CD4-positive, CD25-positive, alpha-beta regulatory T cell (primary cell): ENCODE results near the gene YBX2. TPM values are rescaled to one million over a fixed set of nuclear protein-coding genes. Genes with fewer than 3 reads are reported as not detected.

Experiments
- ATAC-seq, 2 donors: fragments of 150-1000 bp; cut with Tn5 transposase; one replicate each; pipeline ENCODE4 v1.10.0; 2021; ENCODE audit warnings: low read depth in 2 of 2, moderate number of reproducible peaks in 2 of 2, moderate library complexity in 1 of 2
- DNase-seq, 3 donors: peaks; one replicate each; pipeline versions ENCODE4 v3.0.0 to v3.0.0-alpha.2; 2012 to 2022; ENCODE audit warnings: mixed read lengths in 1 of 3
- H3K27ac ChIP-seq: one replicate; pipeline ENCODE4 v1.7.0; 2013; ENCODE audit warnings: mild to moderate bottlenecking, low read length; ENCODE audit not compliant: insufficient read depth, poor library complexity, severe bottlenecking
- H3K27me3 ChIP-seq: one replicate; pipeline ENCODE4 v1.7.0; 2013; ENCODE audit warnings: low read length; ENCODE audit not compliant: control insufficient read depth, insufficient read depth
- H3K36me3 ChIP-seq: one replicate; pipeline ENCODE4 v1.7.0; 2013; ENCODE audit warnings: mild to moderate bottlenecking, low read length, moderate library complexity; ENCODE audit not compliant: control insufficient read depth, insufficient read depth
- H3K4me1 ChIP-seq: 2 replicates; pipeline ENCODE4 v1.7.0; 2013; ENCODE audit warnings: mild to moderate bottlenecking, low read length; ENCODE audit not compliant: insufficient read depth, control insufficient read depth, poor library complexity, severe bottlenecking
- H3K4me3 ChIP-seq: one replicate; pipeline ENCODE4 v1.7.0; 2013; ENCODE audit warnings: low read depth, mild to moderate bottlenecking, low read length, moderate library complexity
- H3K9me3 ChIP-seq, 2 experiments: 1 replicate in 1 of 2; 2 replicates in 1 of 2; pipeline ENCODE4 v1.7.0; 2013; ENCODE audit warnings: low read length in 2 of 2, mild to moderate bottlenecking in 1 of 2, moderate library complexity in 1 of 2; ENCODE audit not compliant: control insufficient read depth in 2 of 2
- H3K27ac Mint-ChIP-seq, 3 donors: one replicate each; pipeline ENCODE4 v1.8.0; 2020 to 2022; ENCODE audit warnings: mild to moderate bottlenecking in 3 of 3, mixed read lengths in 3 of 3, moderate library complexity in 2 of 3
- H3K27me3 Mint-ChIP-seq: one replicate; pipeline ENCODE4 v1.8.0; 2022; ENCODE audit warnings: mild to moderate bottlenecking, mixed read lengths
- H3K36me3 Mint-ChIP-seq: one replicate; pipeline ENCODE4 v1.8.0; 2020; ENCODE audit warnings: mixed read lengths
- H3K4me1 Mint-ChIP-seq, 4 donors: one replicate each; pipeline ENCODE4 v1.8.0; 2020 to 2022; ENCODE audit warnings: mixed read lengths in 4 of 4, mild to moderate bottlenecking in 1 of 4
- H3K4me3 Mint-ChIP-seq, 4 donors: one replicate each; pipeline ENCODE4 v1.8.0; 2020 to 2022; ENCODE audit warnings: mild to moderate bottlenecking in 4 of 4, mixed read lengths in 4 of 4, moderate library complexity in 3 of 4
- H3K9me3 Mint-ChIP-seq, 7 donors: one replicate each; pipeline ENCODE4 v1.8.0; 2020 to 2022; ENCODE audit warnings: mixed read lengths in 7 of 7, mild to moderate bottlenecking in 3 of 7, moderate library complexity in 2 of 7
- polyA plus RNA-seq, 4 donors: library from polyadenylated mRNA; unstranded; fragments of 300-500 nt; fragmentation: Illumina TruSeq; gene quantifications; one replicate each; pipeline ENCODE4 v1.2.3, GENCODE V29; 2021
- total RNA-seq: library from RNA; stranded (reverse); gene quantifications from one replicate; pipeline ENCODE4 v1.2.3, GENCODE V29; 2022

Gene YBX2
- total and polyA plus RNA-seq, 5 donors from 2014 or later = not detected

DNA sequence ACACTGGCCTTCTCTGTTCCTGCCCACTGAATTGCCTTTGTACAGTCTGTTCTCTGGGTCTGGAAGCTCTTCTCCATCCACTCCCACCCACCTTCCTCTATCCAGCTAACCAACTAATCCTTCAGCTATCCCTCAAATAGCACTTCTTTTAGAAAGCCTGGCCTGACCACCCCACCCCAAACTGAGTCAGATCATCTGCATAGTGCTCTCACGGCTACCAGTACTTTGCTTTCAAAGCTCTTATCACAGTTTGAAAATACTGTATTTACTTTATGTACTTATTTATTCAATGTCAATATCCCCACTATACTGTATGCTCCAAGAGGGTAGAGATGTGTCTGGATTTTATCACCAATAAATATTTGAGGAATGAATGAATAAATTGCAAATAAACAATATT is 27.7 kb downstream of the YBX2 start:
- Histone ChIP-seq H3K4me3 (no peak overlapping the region), H3K9me3 (no peaks in the 10 kb centered on the region), H3K4me1 (peaks cover 19% of the 10 kb centered on the region), H3K27me3 (peaks cover 6% of the 10 kb centered on the region), H3K36me3 (no peaks in the 10 kb centered on the region), H3K27ac (no peak overlapping the region)
- Mint-ChIP-seq H3K27ac (peak overlapping the region in 2 of 3 donors; percentile 20 to 78), H3K4me1 (peaks cover 5 to 24% (median 12%) of the 10 kb centered on the region in 4 donors), H3K27me3 (peaks cover 41% of the 10 kb centered on the region), H3K4me3 (peak overlapping the region in 1 of 4 donors; percentile 67), H3K36me3 (no peaks in the 10 kb centered on the region), H3K9me3 (peaks cover 0 to 2% (median 0%) of the 10 kb centered on the region in 7 donors)
- DNase-seq = no peak
- ATAC-seq = no peak

DNA sequence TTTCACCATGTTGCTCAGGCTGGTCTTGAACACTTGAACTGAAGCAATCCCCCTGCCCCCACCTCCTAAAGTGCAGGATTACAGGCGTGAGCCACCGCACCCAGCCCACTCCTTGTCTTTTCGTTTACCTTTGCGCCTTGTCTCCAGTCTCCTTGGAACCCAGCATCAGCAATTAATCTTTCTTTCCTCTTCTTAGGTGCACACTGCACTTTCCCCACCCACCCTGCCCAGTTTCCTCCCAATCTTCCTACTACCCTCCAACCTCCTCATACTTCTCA is 30.7 kb downstream of the YBX2 start:
- Mint-ChIP-seq H3K9me3 (peaks cover 0 to 2% (median 0%) of the 10 kb centered on the region in 7 donors), H3K27ac (no peak overlapping the region), H3K36me3 (no peaks in the 10 kb centered on the region), H3K4me1 (peaks cover 5 to 32% (median 13%) of the 10 kb centered on the region in 4 donors), H3K4me3 (peak overlapping the region; percentile 27 to 90 (median 66)), H3K27me3 (peaks cover 33% of the 10 kb centered on the region)
- Histone ChIP-seq H3K4me3 (no peak overlapping the region), H3K27ac (no peak overlapping the region), H3K36me3 (peaks cover 5% of the 10 kb centered on the region), H3K27me3 (peaks cover 6% of the 10 kb centered on the region), H3K4me1 (peaks cover 34% of the 10 kb centered on the region), H3K9me3 (no peaks in the 10 kb centered on the region)
- DNase-seq (no peak), ATAC-seq (no peak)

- ATAC-seq (peak in 1 of 2 donors; percentile 26), DNase-seq (no peak)
- Histone ChIP-seq H3K36me3 (peaks cover 6% of the 10 kb centered on the region), H3K4me1 (peaks cover 34% of the 10 kb centered on the region), H3K27ac (no peak overlapping the region), H3K9me3 (no peaks in the 10 kb centered on the region), H3K4me3 (no peak overlapping the region), H3K27me3 (peaks cover 6% of the 10 kb centered on the region)
- no peaks in the 10 kb centered on the region for H3K36me3 Mint-ChIP-seq
- H3K27me3 Mint-ChIP-seq = peaks cover 33% of the 10 kb centered on the region
- peaks cover 0 to 2% (median 0%) of the 10 kb centered on the region in 7 donors for H3K9me3 Mint-ChIP-seq
- H3K27ac Mint-ChIP-seq = peak overlapping the region in 2 of 3 donors; percentile 26 to 42
- peak overlapping the region; percentile 58 to 90 (median 72) for H3K4me3 Mint-ChIP-seq
- peaks cover 5 to 32% (median 13%) of the 10 kb centered on the region in 4 donors for H3K4me1 Mint-ChIP-seq
Observed at GRCh38 chr17:7262935-7263800, 31.3 kb downstream of the YBX2 start.

DNA sequence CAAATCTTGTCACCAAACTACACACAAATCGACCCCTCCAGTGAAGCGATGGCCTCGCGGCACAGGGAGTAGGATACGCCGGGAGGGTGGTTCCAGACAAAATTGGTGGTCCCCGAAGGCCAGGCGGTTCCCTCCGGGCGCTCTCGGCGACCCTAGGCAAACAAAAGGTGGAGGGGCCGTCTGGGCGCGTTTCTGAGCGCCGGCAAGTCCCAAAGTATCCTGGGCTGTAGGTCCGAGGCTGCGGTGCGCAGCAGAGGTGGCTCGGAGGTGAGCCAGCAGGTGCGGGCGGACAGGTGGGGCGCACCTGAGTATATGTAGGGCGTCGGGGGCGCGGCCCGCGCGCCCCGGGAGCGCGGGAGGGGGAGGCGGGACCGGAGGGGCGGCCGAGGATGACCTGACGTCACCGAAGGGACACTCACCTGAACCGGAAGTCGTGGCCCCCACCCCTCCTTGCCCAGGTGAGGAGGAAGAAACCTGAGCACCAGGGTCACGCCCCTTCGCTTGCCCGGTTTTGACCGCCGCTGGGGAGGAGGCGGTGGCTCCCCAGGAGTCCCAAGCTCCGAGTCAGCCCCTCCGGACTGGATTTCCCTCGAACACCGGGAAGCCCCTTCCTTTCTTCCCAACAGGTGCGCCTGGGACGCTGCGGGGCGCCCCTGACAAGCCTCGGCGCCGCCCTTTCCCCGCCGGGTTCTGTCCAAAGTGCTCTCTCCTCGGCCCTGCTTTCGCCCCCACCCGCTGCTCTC is 32.1 kb downstream of the YBX2 start, which contains the start of gene CLDN7:
TSS of gene CLDN7 (minus strand) at position 287 of the 743 bp plus-strand sequence. CDS start 435 bp downstream, outside the sequence.
- Histone ChIP-seq H3K36me3 (peaks cover 7% of the 10 kb centered on the region), H3K9me3 (no peaks in the 10 kb centered on the region), H3K4me1 (peaks cover 34% of the 10 kb centered on the region), H3K4me3 (no peak within 1 kb of the TSS), H3K27me3 (peaks cover 6% of the 10 kb centered on the region), H3K27ac (no peak within 1 kb of the TSS)
- peaks cover 33% of the 10 kb centered on the region for H3K27me3 Mint-ChIP-seq
- H3K4me3 Mint-ChIP-seq = peak within 1 kb of the TSS; percentile 69 to 90 (median 74)
- ATAC-seq (no peak), DNase-seq (no peak)
- H3K36me3 Mint-ChIP-seq = no peaks in the 10 kb centered on the region
- peak within 1 kb of the TSS in 2 of 3 donors; percentile 26 to 42 for H3K27ac Mint-ChIP-seq
- peaks cover 5 to 32% (median 13%) of the 10 kb centered on the region in 4 donors for H3K4me1 Mint-ChIP-seq
- peaks cover 0 to 2% (median 0%) of the 10 kb centered on the region in 7 donors for H3K9me3 Mint-ChIP-seq

DNA sequence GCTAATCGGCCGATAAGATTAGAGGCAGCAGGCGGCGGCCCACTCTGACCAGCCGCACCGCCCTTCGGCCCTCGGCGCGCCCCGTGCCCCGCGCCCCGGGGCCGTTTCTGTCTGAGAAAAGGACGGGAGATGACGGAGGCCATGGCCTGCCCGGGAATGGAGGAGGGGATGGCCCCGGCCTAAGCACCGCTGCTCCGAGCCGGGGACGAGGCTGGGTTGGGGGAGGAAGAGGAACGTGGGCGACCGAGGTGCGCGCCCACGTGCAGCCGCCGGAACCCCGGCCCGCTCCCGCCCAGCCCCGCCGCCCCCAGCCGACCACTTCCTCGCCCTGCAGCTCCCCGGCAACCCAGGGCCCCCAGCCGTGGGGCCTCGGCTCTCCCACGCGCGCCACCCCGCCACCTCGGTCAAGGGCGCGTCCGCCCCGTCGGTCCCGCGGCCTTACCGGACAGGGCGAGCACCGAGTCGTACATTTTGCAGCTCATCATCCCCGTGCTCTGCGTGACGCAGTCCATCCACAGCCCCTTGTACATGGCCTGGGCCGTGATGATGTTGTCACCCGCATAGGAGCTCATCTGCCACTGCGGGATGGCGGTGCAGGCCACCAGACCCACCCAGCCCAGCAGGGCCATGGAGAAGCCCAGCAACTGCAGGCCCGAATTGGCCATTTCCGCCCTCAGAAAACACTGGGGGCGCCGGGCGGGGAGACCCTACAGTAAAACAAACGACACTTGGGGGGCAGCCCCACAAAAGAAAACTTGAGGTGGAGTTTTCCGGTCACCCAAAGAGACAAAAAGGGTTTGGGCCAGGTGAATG is 32.9 kb downstream of the YBX2 start:
- H3K9me3 ChIP-seq = no peaks in the 10 kb centered on the region
- H3K27me3 Mint-ChIP-seq = peaks cover 30% of the 10 kb centered on the region
- peaks cover 3% of the 10 kb centered on the region for H3K36me3 Mint-ChIP-seq
- H3K27ac Mint-ChIP-seq = no peak overlapping the region
- H3K27me3 ChIP-seq = peaks cover 6% of the 10 kb centered on the region
- H3K27ac ChIP-seq = peak overlapping the region; percentile 5
- peaks cover 5 to 31% (median 13%) of the 10 kb centered on the region in 4 donors for H3K4me1 Mint-ChIP-seq
- H3K4me3 ChIP-seq = no peak overlapping the region
- ATAC-seq = peak; percentile 52 to 66
- H3K4me3 Mint-ChIP-seq = peak overlapping the region; percentile 69 to 81 (median 74)
- peaks cover 34% of the 10 kb centered on the region for H3K4me1 ChIP-seq
- H3K36me3 ChIP-seq = peaks cover 13% of the 10 kb centered on the region
- DNase-seq = peak in 2 of 3 donors; percentile 33 to 52
- H3K9me3 Mint-ChIP-seq = no peaks in the 10 kb centered on the region

GRCh38 chr17:7260651-7261378 is 33.6 kb downstream of the YBX2 start:
- peaks cover 29% of the 10 kb centered on the region for H3K27me3 Mint-ChIP-seq
- H3K36me3 Mint-ChIP-seq = peaks cover 7% of the 10 kb centered on the region
- Histone ChIP-seq H3K4me3 (no peak overlapping the region), H3K4me1 (peaks cover 34% of the 10 kb centered on the region), H3K27me3 (peaks cover 6% of the 10 kb centered on the region), H3K9me3 (no peaks in the 10 kb centered on the region), H3K27ac (peak overlapping the region; percentile 25), H3K36me3 (peaks cover 15% of the 10 kb centered on the region)
- H3K9me3 Mint-ChIP-seq = no peaks in the 10 kb centered on the region
- H3K27ac Mint-ChIP-seq = peak overlapping the region in 2 of 3 donors; percentile 43 to 51
- H3K4me3 Mint-ChIP-seq = peak overlapping the region; percentile 61 to 78 (median 72)
- ATAC-seq (peak; percentile 4 to 39), DNase-seq (peak; percentile 20 to 46 (median 29))
- peaks cover 5 to 31% (median 13%) of the 10 kb centered on the region in 4 donors for H3K4me1 Mint-ChIP-seq
